HEK293T (cell line): Measurements from ENCODE around the gene NBAS.

Experiments
- BHLHE40 ChIP-seq: fragments of 450-650 bp; IDR thresholded peaks from 2 replicates; pipeline ENCODE4 v1.6.1; 2016; ENCODE audit warnings: mild to moderate bottlenecking, moderate library complexity, borderline replicate concordance
- CTBP1 ChIP-seq: fragments of 450-650 bp; IDR thresholded peaks from 2 replicates; pipeline ENCODE4 v1.6.1; 2016; ENCODE audit warnings: borderline replicate concordance
- FOXA1 ChIP-seq: fragments of 450-650 bp; IDR thresholded peaks from 2 replicates; pipeline ENCODE4 v1.6.1; 2016; ENCODE audit warnings: mild to moderate bottlenecking
- HDGF ChIP-seq: fragments of 450-650 bp; IDR thresholded peaks from 2 replicates; pipeline ENCODE4 v1.6.1; 2017; ENCODE audit warnings: antibody characterized with exemption, borderline replicate concordance
- L3MBTL2 ChIP-seq: fragments of 450-650 bp; conservative IDR thresholded peaks from 2 replicates; pipeline ENCODE4 v1.6.1; 2016; ENCODE audit warnings: mild to moderate bottlenecking
- LEF1 ChIP-seq: fragments of 450-650 bp; IDR thresholded peaks from 2 replicates; pipeline ENCODE4 v1.6.1; 2017; ENCODE audit warnings: mild to moderate bottlenecking, borderline replicate concordance
- SP1 ChIP-seq: fragments of 450-650 bp; IDR thresholded peaks from 2 replicates; pipeline ENCODE4 v1.6.1; 2017

GRCh38 chr2:15378148-15378908 lies 182.8 kb downstream of the NBAS start:
- no peak for TF ChIP-seq HDGF
- no peak for TF ChIP-seq FOXA1
- TF ChIP-seq SP1, result no peak
- TF ChIP-seq CTBP1, result no peak
- TF ChIP-seq BHLHE40, result no peak
- no peak for TF ChIP-seq L3MBTL2
- TF ChIP-seq LEF1, result no peak
